HG03139 (cell line): ENCODE data around the gene GIGYF1.
A peak's percentile ranks its signal among the peaks of the same experiment; 100 is the strongest.

Source experiments
- ATAC-seq: cut with Tn5 transposase; IDR thresholded peaks from one replicate; pipeline ENCODE4 v1.9.1; 2021; ENCODE audit not compliant: unreplicated experiment

GIGYF1 gene

DNA sequence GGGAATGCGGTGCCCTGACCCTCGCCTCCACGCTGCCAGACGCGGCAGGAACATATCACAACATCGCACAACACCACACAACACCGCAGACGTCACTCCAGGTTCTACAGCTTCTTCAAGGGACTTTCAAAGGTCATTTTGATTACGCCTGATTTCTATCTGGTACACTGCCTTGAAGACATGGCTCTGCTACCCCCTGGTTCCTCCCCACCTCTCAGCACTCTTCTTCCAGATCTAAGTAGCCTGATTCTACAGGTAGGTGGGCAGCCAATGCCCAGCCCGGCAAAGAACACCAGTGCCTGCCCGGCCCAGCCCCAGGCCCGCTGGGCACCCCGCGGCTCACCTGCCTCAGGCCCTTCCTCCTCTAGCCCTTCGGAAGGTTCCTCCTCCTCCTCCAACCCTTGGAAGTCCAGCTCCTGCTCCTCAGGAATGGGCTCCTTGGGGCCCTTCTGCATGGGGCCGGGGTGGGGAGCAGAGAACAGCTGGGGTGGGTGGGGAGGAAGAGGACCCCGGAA lies 8.4 kb downstream of the GIGYF1 start:
- no peak for ATAC-seq

DNA sequence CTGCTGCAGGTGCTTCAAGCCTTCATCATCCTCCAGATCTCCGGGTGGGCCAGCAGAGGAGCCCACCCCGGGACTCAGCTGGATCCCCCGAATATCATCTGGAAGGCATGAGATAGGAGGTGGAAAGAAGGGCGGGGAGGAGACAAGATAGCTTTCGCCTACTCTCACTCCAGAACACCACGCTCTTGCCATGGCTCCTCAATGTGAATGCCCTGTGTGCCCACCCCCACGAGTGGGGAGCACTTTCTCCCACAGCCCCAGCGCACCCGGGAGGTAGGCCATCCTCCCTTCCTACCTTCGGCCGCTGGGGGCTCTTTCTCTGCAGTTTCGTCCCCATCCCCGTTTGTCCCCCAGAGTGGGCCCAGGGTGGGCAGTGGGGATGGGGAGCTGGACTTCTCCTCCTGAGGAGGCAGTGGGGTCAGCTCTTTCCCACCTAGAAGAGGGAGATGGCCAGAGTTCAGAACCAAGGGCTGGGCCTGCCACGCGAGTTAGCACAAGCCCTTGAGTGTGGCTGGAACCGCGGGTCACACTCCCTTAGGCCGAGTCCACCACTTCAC lies 8.9 kb downstream of the GIGYF1 start:
- no peak for ATAC-seq

DNA sequence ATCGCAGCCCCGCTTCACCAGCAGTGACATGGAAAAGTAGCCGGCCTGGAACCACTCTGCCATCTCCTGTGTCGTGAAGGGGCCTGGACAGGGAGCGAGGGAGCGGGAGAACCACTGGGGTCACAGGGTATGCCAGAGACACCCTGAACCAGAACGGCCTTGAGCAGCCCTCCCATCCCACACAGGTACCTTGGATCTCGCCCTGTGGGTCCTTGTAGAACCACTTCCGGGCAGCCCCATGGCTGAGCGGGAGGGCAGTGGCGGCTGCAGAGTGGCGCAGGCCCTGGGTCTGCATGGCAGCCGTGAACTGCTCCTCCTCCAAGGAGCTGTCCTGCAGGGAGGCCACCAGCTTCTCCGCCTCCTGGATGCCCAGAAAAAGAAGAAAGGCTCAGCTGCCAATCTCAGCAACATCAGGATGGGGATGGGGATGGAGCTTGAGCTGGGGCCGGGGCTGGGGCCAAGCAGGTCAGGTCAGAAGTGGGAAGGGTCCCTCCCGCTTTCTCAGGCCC lies 9.5 kb downstream of the GIGYF1 start:
- no peak for ATAC-seq

DNA sequence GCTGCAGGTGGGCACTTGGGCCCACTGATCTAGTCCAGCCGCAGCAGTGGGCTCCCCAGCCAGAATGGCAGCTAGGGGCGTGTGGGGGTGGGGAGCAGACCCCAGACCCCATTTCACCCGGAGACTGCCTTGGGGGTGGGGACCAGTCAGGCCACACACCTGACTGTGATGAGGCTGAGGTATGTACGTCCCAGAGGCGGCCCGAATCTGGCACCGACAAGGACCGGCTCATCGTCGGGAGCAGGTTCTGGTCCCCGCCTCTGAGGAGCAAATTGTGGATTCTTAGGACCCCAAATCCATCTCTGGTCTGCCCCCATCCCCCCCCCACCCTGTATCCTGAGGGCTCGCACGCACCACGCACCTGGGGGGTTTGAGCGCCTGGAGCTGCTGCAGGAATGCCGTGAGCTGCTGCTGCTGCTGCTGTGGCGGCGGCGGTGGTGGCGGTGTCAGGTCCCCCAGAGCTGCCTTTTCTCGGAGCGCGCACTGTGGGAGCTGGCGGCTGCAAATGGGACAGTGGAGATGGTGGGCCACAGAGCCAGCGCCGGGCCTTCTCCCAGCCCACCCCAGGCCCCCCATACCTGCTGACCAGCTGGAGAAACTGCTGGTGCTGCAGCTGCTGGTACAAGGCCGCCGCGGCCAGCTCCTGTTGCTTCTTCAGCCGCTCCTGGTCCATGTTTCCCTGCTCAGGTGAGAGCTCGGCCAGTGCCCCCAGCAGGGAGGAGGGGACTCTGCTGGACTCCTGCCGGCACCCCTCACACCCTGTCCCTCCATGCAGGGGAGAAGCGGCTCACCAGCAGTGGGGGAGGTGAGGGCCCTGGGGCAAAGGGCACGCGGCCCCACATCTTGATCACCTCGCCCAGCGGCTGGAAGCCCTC lies 10.2 kb downstream of the GIGYF1 start:
- ATAC-seq, result no peak

- no peak for ATAC-seq
Observed at GRCh38 chr7:100682991-100683658, 10.9 kb downstream of the GIGYF1 start.

DNA sequence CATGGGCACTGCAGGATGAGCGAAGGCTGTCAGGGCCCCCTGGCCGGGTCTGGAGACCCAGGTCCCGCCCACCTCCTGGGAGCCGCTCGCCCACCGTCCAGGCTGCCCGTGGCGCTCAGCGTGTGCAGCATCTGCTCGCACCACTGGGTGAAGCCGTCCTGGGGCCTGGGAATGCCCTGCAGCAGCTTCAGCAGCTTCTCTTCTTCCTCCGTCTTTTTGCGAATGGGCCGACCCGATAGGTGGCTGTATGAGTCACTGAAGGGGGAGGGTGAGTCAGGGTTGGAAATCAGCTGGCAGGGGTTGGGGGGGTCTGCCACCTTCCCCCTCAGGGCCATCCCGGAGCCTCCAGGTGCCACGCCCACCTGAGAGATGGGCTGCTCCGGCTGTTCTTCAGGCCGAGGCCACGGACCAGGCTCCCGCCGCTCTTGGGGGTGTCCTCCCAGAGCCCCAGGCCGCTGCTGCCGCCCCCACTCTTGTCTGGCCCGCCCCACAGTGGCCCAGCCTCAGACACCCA lies 11.8 kb downstream of the GIGYF1 start:
- no peak for ATAC-seq

- ATAC-seq, result no peak
Observed at GRCh38 chr7:100681491-100682227, 12.4 kb downstream of the GIGYF1 start.

- no peak for ATAC-seq
Observed at GRCh38 chr7:100680576-100681271, 13.3 kb downstream of the GIGYF1 start.

GRCh38 chr7:100679927-100680575 lies 14.0 kb downstream of the GIGYF1 start:
- ATAC-seq, result no peak

GRCh38 chr7:100679129-100679926 lies 14.7 kb downstream of the GIGYF1 start:
- ATAC-seq, result no peak

DNA sequence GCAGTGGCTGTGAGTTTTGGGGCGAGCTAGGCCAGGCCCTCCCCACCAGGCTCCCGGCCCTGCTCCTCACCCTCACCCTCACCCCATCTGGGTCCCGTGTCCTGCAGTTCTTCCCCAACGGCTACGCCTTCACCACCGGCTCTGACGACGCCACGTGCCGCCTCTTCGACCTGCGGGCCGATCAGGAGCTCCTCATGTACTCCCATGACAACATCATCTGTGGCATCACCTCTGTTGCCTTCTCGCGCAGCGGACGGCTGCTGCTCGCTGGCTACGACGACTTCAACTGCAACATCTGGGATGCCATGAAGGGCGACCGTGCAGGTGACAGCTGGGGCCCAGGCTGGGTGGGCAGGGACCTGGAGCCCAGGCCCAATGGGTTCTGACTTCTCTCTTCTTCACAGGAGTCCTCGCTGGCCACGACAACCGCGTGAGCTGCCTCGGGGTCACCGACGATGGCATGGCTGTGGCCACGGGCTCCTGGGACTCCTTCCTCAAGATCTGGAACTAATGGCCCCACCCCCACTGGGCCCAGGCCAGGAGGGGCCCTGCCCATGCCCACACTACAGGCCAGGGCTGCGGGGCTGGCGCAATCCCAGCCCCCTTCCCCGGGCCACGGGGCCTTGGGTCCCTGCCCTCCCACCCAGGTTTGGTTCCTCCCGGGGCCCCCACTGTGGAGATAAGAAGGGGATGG lies 15.6 kb downstream of the GIGYF1 start:
- no peak for ATAC-seq

DNA sequence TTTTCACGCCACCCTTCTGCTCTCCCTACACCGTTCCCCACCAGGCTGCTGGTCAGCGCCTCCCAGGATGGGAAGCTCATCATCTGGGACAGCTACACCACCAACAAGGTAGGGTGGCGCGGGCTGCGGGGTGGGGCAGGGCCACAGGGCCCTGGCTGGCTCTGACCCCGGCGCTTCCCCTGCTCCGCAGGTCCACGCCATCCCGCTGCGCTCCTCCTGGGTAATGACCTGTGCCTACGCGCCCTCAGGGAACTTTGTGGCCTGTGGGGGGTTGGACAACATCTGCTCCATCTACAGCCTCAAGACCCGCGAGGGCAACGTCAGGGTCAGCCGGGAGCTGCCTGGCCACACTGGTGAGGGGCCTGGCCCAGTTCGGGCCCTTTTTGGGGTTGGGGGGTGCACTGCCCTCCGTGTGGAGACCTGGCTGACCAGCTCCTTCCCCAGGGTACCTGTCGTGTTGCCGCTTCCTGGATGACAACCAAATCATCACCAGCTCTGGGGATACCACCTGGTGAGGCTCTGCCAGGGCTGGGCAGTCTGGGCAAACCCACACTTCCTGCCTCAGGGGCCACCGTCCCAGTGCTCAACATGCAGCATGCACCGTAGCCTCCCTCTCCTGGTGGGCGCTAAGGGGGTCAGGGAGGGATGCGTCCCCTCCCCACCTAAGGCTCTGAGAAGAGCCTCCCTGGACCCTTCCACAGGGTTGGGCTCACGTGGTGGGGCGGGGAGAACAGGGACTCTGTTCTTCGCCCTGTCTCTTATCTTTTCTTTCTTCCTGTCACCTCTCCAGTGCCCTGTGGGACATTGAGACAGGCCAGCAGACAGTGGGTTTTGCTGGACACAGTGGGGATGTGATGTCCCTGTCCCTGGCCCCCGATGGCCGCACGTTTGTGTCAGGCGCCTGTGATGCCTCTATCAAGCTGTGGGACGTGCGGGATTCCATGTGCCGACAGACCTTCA lies 16.5 kb downstream of the GIGYF1 start:
- no peak for ATAC-seq

GRCh38 chr7:100676501-100677306 lies 17.3 kb downstream of the GIGYF1 start:
- no peak for ATAC-seq

GRCh38 chr7:100675581-100676350 lies 18.3 kb downstream of the GIGYF1 start:
- ATAC-seq, result peak; percentile 31

DNA sequence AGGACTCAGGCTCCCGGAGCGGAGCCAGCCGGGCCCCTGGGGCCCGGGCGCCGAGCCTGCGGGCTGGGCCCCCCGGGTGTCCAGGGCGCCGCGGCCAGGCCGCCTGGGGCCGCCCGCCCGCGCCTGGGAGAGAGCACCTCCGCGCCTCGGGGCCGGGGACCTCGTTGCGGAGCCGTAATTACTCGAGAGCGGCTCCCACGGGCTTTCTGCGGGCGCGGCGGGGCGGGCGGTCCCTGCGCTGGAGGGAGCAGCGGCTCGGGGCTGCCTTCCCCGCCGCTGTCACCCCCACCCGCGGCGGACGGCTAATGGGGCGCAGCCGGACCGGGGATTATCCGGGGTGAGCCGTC lies 19.0 kb downstream of the GIGYF1 start:
- no peak for ATAC-seq
